K562 (cell line): ENCODE data around the gene OR6S1. TPM values are rescaled to one million over a fixed set of nuclear protein-coding genes. Genes with fewer than 3 reads are reported as not detected.
A peak's percentile ranks its signal among the peaks of the same experiment; 100 is the strongest.

Experiments used
- ARID2 ChIP-seq: fragments of 450-650 bp; IDR thresholded peaks from 2 replicates; pipeline ENCODE4 v1.6.1; 2017; ENCODE audit warnings: antibody characterized with exemption, mild to moderate bottlenecking
- CREB1 ChIP-seq, 2 experiments: sonication (generic) in 1 of 2; formaldehyde crosslinking in 1 of 2; IDR thresholded peaks; 2 replicates each; pipeline versions ENCODE4 v1.6.1 to v1.8.0; 2012 to 2022; ENCODE audit warnings: inconsistent platforms in 1 of 2, mild to moderate bottlenecking in 1 of 2, missing genetic modification reagents in 1 of 2, moderate library complexity in 1 of 2
- E2F5 ChIP-seq: sonication (generic); formaldehyde crosslinking; IDR thresholded peaks from 2 replicates; pipeline ENCODE4 v1.8.0; 2022; ENCODE audit warnings: mild to moderate bottlenecking, missing genetic modification reagents
- FOSL1 ChIP-seq: fragments of 200-800 bp; sonication (Bioruptor generic); conservative IDR thresholded peaks from 2 replicates; pipeline ENCODE4 v1.6.1; 2016; ENCODE audit warnings: missing genetic modification characterization, missing compliant biosample characterization
- GTF2A2 ChIP-seq: IDR thresholded peaks from 2 replicates; pipeline ENCODE4 v1.6.1; 2016; ENCODE audit warnings: mild to moderate bottlenecking, missing genetic modification characterization, missing compliant biosample characterization
- HMBOX1 ChIP-seq: sonication (generic); IDR thresholded peaks from 2 replicates; pipeline ENCODE4 v1.6.1; 2016
- HNRNPL ChIP-seq: fragments of 200-400 bp; formaldehyde crosslinking; IDR thresholded peaks from 2 replicates; pipeline ENCODE4 v1.6.1; 2017; ENCODE audit warnings: low read depth, mild to moderate bottlenecking, low read length
- KLF16 ChIP-seq: IDR thresholded peaks from 2 replicates; pipeline ENCODE4 v1.6.1; 2016; ENCODE audit warnings: antibody characterized with exemption
- NELFE ChIP-seq: IDR thresholded peaks from 2 replicates; pipeline ENCODE4 v1.6.1; 2011; ENCODE audit warnings: mild to moderate bottlenecking; ENCODE audit not compliant: insufficient read depth, insufficient read length
- NFATC3 ChIP-seq: fragments of 450-650 bp; IDR thresholded peaks from 2 replicates; pipeline ENCODE4 v1.6.1; 2017; ENCODE audit warnings: mild to moderate bottlenecking
- RREB1 ChIP-seq: fragments of 250-450 bp; sonication (Bioruptor Pico); IDR thresholded peaks from 2 replicates; pipeline ENCODE4 v1.4.0; 2020
- SNAPC5 ChIP-seq: fragments of 250-450 bp; sonication (Bioruptor Pico); IDR thresholded peaks from 2 replicates; pipeline ENCODE4 v1.8.0; 2021; ENCODE audit warnings: moderate library complexity, mild to moderate bottlenecking, inconsistent platforms
- ZBTB1 ChIP-seq: sonication (generic); formaldehyde crosslinking; IDR thresholded peaks from 2 replicates; pipeline ENCODE4 v1.8.1; 2023; ENCODE audit warnings: missing genetic modification reagents, low read depth, mild to moderate bottlenecking, borderline replicate concordance
- ZBTB5 ChIP-seq: fragments of 450-650 bp; IDR thresholded peaks from 2 replicates; pipeline ENCODE4 v1.6.1; 2017; ENCODE audit warnings: antibody characterized with exemption
- ZNF133 ChIP-seq: fragments of 250-450 bp; sonication (Bioruptor Pico); IDR thresholded peaks from 2 replicates; pipeline ENCODE4 v1.4.0; 2020; ENCODE audit warnings: mild to moderate bottlenecking
- ZNF316 ChIP-seq: fragments of 450-650 bp; IDR thresholded peaks from 2 replicates; pipeline ENCODE4 v1.6.1; 2016
- ZNF780A ChIP-seq: fragments of 250-450 bp; sonication (Bioruptor Pico); IDR thresholded peaks from 2 replicates; pipeline ENCODE4 v1.5.0; 2021; ENCODE audit warnings: mild to moderate bottlenecking
- polyA plus RNA-seq, 8 experiments: library from polyadenylated mRNA; depleted of rRNA in 4 of 8; stranded (reverse) in 5 of 8; unstranded in 3 of 8; fragments of >200 nt; fragmentation: Nextera tagmentation in 2 of 8; fragmentation: Illumina TruSeq in 1 of 8; extraction: Ambion mirVana in 2 of 8; extraction: Trizol in 1 of 8; gene quantifications; 2 replicates each; pipeline versions ENCODE4 v1.2.1 to v1.2.3, GENCODE V29; 2011 to 2014; ENCODE audit warnings: inconsistent platforms in 1 of 8, missing spikeins in 1 of 8
- total RNA-seq, 7 experiments: library from RNA; depleted of rRNA in 6 of 7; stranded (reverse); fragments of >200 nt in 6 of 7; fragmentation: Illumina TruSeq in 2 of 7; extraction: Trizol in 2 of 7; gene quantifications; 2 replicates each; pipeline versions ENCODE4 v1.2.1 to v1.2.3, GENCODE V29; 2011 to 2021; ENCODE audit warnings: low replicate concordance in 1 of 7

The OR6S1 gene
- total and polyA plus RNA-seq, 9 of the 15 experiments (the other 6 are each of a cell fraction or from before 2014, with no cell fraction given) = not detected

- TF ChIP-seq SNAPC5 (CRISPR knock-in tag) (no peak), ZNF780A (CRISPR knock-in tag) (no peak), GTF2A2 (no peak), ZNF316 (peak; percentile 26; the same call in 1 of the 2 replicates), CREB1 (IDR thresholded peaks at IDR 0.05) (no peak), CREB1 (CRISPR knock-in tag; IDR thresholded peaks at IDR 0.05) (no peak), ARID2 (no peak), ZBTB5 (no peak), NELFE (no peak), ZNF133 (CRISPR knock-in tag) (no peak), KLF16 (no peak), RREB1 (CRISPR knock-in tag) (no peak), HMBOX1 (peak; percentile 46; the same call in 1 of the 2 replicates), E2F5 (CRISPR knock-in tag) (no peak), NFATC3 (no peak), ZBTB1 (CRISPR knock-in tag) (no peak), FOSL1 (tag) (peak; percentile 65), HNRNPL (no peak)
These were observed 30.2 kb upstream of the OR6S1 start (continued) for GRCh38 chr14:20671597-20672283.
